ENCODE data around the gene COMT. TPM values are rescaled to one million over a fixed set of nuclear protein-coding genes. Genes with fewer than 3 reads are reported as not detected.

Gene COMT
- total and polyA plus RNA-seq, 9 of the 15 experiments (the other 6 are each of a cell fraction or from before 2014, with no cell fraction given), result 12.5 to 351 (median 155) TPM

GRCh38 chr22:20009582-20010306 is 68.2 kb downstream of the COMT start (continued):
- TF ChIP-seq ZNF407 (IDR thresholded peaks at IDR 0.05; ENCODE audit: low read depth) (no peak), U2AF2 (optimal IDR thresholded peaks at IDR 0.05; ENCODE audit: low read depth, low read length) (no peak), SMARCA5 (IDR thresholded peaks at IDR 0.05) (no peak), ZC3H11A (IDR thresholded peaks at IDR 0.05; ENCODE audit: low read depth, low read length) (no peak), ZBTB5 (IDR thresholded peaks at IDR 0.05) (no peak), BMI1 (IDR thresholded peaks at IDR 0.05; ENCODE audit: low read length) (no peak), REST (IDR thresholded peaks at IDR 0.05; ENCODE audit: borderline replicate concordance) (no peak), REST (CRISPR knock-in tag; IDR thresholded peaks at IDR 0.05; ENCODE audit: low read depth) (no peak), RFX5 (IDR thresholded peaks at IDR 0.05; ENCODE audit: low read depth, low read length) (no peak)
